CMK (cell line): ENCODE measurements around the gene SAMD5.

ENCODE experiments used
- DNase-seq: peaks from one replicate; pipeline ENCODE4 v3.0.0-alpha.2; 2010; ENCODE audit warnings: low read depth

SAMD5 gene

DNA sequence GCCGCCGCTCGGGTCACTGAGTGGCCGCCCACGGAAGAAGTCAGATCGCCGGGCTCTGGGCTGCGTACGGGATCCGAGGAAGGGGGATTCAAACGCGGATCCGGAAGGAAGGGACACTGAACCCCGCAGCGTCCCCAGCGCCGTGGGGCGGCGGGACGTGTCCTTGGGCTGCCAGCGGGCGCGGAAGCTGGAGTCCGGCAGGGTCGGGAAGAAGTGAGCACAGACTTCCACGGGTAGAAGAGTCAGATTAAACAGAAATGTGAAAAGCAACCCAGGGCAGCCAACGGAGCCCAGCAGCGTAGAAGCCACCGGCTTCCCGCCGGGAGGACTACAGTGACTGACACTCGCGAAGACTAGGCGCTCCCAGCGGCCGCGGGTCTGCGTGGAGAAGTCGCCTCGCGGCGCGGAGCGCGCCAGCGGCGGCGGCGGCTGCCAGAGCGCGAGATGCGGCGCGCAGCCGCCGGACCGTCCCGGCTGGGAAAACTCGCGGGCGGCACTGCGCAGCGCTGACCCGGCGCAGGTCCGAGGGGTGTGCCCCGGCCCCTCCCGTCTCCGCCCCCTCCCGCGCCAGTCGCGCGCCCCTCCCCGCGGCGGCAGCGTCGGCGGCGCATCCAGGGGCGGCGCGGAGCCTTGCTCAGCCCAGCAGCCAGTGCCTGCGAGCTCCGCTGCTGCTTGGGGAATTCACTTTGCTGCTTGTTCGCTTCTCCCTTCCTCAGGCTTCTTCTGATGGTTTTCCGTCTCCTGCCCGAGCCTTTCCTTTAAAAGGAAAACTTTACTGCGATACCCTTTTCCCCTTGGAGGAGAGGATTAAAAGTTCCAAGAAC lies at the start of gene SAMD5:
SAMD5 (plus strand) TSS at position 649 of the 824 bp plus-strand sequence. CDS start 239 bp downstream, outside the sequence.
- DNase-seq: no peak

DNA sequence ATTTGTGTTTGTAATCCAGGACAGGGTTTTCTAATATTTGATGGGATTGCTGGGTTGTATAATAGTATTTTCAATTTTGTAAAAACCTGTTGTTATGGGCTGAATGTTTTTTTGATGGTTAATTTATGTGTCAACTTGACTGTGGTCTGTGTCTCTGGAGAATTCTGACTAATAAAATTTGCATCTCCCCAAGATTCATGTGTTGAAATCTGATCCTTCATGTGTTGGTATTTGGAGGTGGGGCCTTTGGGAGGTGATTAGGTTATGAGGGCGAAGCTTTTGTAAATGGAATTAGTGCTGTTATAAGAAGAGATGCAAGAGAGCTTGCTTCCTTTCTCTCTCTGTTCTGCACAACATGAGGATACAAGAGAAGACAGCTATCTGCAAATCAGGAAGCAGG lies 48.7 kb upstream of the SAMD5 start:
- no peak for DNase-seq

DNA sequence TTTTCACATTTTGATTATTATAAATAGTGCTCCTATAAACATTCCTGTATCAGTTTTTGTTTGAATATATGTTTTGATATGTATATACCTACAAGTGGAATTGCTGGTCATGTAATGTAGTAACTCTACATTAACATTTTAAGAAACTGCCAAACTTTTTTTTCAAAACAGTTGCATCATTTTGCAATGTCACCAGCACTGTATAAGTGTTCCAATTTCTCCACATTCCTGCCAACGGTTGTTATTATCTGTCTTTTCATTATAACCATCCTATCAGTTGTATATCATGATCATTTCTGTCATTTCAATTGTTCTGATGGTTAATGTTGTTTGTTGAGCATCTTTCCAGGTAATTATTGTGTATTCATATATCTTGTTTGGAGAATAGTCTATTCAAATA lies 44.8 kb upstream of the SAMD5 start:
- DNase-seq: no peak

DNA sequence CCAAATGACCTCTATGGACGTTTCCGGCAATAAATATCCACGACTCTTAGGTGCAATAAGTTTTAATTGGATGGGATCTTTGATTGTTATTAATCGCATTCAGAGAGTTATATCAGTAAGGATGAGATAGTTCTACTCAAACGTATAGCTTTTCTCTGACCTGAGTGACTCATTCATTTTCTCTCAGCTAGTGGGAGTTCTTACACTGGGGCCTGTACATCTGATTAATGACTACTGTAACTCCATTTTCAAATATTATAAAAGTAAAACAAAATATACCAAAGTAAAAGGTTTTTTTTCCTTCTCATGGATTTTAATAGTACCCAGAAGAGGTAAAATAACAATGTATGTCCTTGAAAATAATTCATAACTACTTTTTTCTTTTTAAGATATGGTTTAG lies 41.1 kb upstream of the SAMD5 start:
- no peak for DNase-seq

DNA sequence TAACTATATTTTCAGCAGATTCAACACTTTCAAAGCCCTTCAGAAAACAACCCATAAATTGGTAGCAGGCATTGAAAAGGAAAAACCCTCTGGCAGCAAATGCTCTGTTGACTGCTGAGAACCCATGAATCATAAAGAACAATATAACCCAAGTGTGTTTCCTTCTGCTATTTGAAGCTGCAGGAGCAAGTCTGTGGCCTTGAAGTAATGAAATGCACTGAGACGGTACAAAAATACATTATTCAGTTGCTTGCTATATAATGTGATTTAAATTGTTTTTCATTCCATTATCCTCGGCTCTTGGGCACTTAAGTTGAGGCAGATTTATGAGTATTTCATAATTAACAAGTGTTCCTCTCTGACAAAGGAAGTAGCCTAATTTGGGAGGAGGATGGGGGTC lies 40.6 kb upstream of the SAMD5 start:
- no peak for DNase-seq

DNA sequence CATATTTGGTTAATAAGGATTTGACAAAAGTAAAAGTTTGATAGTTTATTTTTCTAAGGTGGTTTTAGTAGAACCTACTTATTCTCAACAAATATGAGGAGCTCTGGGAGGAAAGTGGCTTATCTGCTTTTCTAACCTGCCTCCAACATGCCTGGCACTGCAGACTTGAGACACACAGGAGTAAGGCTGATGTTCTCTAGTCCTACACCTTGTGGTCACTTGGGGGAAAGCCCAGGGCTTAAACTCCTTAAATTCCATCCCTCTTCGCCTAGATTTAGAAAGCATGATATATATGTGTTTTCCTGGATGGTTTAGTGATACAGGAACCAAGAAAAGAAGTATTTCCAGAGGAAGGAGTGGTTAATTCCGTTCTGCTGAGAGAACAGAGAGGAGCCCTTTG lies 39.9 kb upstream of the SAMD5 start:
- no peak for DNase-seq

DNA sequence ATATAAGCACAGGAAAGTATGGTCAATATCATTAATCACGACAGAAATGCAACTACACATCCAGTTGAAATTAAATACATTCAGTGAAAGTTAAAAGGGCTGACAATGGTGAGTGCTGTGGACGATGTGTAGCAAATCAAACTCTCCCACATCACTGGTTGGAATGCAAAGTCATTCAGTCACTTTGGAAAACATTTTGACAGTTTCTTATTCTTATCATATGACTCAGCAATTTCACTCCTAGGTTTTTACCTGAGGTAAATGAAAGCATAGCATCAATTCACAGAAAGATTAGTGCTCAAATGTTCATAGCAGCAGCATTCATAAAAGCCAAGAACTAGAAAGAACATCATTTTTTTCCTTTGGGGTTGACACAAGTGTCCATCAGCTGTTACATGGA lies 28.6 kb upstream of the SAMD5 start:
- no peak for DNase-seq

DNA sequence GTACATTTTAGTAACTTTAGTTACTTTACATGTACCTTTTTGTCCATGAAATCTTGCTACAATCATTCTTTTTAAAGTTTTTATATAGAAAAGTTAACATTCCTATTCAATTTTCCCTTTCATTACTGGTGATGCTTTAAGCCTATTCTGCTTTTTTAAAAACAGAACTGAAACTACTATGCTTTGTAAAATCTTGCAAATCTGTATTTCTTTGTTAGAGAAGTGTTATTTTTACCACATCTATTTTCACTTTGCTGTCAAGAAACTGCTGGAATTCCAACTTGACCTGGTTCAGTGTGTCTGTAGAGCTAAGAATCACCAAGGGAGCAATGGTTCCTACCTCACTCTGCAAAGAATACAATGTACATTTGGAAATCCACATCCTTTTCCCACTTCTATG lies 21.8 kb upstream of the SAMD5 start:
- DNase-seq: no peak

DNA sequence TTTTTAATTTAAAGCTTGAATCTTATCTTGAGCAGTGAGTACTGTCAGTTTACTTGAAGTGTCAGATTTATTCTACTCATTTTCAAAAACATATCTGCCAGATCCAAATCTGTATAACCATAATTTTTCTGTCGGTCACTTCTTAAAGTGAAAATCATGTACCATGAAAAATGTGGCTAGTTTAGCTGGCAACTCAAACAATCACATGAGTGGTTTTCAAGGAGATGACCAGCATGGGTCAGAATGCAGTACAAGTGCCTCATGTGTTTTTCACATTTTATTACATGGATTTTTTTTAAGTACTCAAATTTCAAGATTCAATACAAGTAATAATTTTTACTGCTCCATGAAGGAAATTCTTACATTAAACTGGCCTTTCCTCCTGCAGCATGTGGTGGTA lies 11.0 kb upstream of the SAMD5 start:
- no peak for DNase-seq

DNA sequence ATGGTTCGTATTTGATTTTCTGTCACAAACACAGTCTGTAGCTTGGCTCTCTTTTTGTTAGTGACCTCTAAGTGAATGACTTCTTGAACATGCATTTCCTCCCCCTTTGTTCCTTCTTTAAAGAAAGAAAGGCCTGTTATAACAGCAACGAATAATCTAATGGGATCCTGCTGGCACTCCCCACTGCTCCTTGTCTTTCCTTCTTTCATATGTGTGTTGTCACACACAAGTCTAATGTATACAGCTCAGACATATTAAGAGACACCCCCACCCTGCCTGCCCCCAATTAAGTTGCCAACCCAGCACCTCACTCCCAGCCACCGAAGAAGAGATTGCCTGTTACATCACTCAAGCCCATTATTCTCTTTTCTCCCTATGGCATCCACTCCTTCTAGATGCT lies 4.9 kb upstream of the SAMD5 start:
- DNase-seq: no peak

DNA sequence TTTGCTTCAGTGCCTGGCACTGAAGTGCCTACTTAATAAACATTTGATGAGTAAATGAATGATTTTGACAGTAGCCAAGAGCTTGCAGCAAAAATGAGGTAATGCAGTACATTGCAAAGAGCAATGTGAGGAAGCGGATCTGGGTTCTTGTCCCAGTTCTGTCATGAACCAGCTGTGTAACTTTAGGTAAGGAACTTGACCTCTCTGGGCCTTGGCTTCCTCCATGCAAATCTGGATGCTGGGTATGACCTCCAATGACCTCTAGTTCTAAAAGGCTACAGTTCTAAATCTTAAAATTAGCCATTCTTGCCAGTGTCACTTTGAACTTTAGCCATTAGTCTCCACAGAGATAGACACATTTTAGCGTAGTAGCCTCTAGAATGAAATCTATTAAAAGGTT lies 3.6 kb upstream of the SAMD5 start:
- no peak for DNase-seq

DNA sequence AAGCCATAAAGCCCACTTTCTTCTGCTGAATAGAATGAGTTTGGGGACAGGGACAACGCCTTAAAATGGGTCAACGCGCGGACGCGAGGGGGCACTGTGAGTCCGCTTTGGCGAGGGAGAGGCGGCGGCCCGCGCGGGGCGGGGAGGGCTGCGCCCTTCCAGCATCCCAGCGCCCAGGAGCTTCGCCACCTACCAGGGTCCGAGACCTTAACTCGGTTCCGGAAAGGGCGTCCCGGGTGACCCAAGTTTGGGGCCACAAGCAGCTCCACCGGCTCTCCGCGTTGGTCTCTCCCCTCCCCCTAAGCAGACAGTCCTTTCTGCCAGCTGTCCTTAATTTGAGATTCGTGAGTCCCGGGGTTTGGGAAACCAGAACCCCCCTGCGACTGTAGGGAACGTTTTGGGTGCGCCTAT lies 1.8 kb upstream of the SAMD5 start:
- DNase-seq: no peak

DNA sequence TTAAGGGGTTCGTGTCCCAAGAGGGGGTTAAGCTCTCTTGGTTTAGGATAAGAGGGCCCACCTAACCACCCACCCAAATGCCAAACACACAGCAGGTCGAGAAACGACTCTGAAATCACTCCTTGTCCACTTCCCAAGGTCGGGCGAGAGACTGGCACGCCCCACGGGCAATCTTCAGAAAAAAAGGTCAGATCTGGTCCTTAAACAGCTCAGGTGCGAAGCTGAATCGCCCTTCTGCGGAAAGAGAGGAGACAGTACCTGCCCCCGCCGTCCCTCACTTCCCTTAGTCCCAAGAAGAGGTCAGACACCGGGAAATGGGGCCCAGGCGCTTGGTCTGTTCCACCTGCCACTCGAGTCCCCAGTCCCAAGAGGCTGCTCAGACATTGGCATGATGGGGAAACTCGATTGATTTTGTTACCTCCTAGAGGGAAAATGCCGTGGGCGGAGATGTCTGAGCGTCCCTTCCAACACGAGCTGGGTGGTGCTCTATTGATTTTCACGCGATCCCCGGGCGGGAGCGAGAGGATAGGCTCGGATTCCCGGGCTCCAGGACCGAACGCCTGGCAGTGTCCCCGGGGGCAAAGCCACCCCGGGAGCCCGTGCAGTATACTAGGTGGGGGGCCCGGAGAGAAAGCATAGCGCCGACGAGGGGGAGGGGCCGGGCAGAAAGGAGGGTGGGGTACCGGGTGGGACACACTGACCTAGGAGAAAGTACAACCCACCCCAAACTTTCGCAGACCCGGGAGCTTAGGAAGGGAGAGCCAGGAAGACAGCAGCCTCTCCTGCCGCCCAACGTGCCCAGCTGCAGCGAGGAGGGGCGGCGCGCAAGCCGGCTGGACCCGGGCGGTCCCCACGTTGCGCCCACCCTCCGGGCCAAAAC lies 1.1 kb upstream of the SAMD5 start:
- DNase-seq: no peak

DNA sequence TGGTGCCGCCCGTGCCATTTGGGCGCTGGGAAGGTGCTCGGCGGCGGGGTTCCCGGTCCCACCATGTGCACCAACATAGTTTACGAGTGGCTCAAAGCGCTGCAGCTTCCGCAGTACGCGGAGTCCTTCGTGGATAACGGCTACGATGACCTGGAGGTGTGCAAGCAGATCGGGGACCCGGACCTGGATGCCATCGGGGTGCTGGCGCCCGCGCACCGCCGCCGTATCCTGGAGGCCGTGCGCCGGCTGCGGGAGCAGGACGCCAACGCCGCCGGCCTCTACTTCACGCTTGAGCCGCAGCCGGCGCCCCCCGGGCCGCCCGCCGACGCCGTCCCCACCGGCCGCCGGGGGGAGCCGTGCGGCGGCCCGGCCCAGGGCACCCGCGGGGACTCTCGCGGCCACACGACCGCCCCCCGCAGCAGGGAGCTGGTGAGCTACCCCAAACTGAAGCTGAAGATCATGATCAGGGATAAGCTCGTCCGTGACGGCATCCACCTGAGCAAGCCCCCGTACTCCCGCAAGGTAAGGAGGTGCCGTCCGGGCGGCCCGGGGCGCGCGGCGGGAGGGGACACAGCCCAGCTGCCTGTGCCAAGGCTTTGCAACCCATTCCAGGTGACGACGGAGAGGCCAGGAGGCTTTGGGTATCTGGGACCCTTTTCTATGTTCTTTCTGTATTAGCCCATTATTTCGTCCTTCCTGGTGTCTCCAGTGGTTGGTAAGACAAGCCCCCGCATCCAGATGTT lies 547 bp downstream of the SAMD5 start:
- DNase-seq: no peak

DNA sequence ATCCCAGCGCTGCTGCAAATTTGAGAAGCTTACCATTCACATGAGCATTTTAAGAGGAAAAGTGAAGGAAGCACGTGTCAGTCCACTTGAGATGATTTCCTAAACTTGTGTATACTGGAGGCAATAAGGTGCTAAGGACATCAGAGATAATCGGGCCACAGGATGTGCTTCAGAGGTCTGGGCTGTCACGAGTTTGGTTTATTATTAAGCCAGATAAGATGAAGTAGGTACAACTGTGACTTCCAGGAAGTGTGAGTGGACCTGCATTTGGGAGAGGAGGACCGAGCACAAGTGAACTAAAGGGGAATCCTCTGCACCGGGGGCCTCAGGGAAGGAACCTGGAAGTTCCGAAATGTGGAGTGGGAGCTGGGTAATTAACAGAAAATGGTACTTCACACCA lies 1.4 kb downstream of the SAMD5 start:
- no peak for DNase-seq

DNA sequence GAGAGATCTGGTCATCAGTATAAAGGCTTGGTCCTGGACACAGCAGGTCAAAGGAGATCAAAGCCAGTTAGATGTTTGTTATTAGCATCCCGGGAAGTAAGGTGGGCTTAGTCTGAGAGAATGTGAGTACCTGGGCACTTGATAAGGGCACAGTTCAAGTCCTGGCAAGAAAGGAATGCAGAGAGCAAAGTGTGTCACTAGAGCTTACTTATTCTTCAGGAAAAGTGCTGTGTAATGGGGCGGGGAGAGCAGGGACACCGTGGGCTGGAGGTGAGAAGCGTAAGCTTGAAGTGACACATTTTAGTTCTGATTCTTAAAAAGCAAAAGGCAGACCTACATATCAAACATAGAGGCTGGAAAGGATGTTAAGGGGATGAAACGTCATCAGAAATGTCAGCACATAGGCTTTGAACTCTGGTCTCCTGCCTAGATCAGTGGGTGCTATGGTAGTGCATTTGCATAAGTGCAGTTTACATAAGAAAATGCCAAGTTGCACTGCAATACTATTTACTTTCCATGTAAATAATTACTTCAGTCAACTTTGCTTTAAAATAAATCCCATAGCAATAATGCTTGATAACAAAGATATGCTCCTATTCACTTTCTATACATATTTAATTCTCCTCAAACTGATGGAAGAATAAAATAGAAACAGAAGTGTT lies 2.6 kb downstream of the SAMD5 start:
- DNase-seq: no peak

DNA sequence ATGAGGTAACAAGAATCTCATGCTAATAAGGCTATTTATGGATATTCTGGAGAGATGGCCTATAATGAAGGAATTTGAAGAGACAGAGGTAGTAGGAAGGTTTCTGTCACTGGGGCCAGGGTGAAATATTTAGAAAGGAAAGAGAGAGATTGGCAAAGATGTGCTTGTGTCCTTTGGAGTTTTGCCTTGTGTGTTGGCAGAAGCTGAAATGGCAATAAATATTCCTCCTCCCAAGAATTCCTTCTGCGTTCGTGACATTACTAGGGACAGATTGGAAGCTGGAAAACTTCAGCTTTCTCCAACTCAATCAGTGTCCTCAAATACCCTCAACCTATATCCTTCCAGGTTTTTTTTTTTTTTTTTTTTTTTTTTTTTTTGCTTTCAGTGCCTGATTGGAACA lies 6.3 kb downstream of the SAMD5 start:
- no peak for DNase-seq

DNA sequence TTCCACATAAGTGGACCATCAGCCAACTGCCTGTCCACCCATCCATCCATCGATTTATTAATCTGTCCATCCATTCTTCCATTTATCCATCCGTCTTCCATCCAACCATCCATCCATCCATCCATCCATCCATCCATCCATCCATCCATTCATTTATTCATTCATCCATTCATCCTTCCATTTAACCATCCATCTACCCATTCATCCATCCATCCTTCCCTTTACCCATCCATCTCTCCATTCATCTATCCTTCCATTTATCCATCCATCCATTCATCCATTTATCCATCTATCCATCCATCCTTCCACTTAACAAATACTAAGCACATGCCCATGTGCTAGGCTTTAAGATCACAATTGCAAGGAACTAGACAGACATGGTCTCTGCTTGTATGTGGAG lies 6.8 kb downstream of the SAMD5 start:
- DNase-seq: no peak

DNA sequence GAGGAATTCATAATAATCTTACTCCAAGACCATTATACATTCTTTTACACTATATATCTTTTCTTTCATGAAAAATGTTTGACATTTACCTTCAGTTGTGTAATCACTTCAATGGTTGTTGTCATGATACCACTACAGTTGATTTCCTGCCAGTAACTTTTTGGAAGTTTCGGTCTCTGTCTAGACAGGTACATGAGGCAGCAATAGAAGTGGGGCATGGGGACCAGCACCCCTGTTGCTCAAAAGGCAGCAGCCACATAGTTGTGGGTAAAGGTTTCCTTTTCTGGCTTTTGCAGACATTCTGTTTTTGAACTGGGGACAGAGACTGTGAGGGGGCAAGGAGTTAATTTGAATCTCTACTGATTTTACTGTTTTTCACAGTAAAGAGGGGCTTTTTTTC lies 14.1 kb downstream of the SAMD5 start:
- DNase-seq: no peak

DNA sequence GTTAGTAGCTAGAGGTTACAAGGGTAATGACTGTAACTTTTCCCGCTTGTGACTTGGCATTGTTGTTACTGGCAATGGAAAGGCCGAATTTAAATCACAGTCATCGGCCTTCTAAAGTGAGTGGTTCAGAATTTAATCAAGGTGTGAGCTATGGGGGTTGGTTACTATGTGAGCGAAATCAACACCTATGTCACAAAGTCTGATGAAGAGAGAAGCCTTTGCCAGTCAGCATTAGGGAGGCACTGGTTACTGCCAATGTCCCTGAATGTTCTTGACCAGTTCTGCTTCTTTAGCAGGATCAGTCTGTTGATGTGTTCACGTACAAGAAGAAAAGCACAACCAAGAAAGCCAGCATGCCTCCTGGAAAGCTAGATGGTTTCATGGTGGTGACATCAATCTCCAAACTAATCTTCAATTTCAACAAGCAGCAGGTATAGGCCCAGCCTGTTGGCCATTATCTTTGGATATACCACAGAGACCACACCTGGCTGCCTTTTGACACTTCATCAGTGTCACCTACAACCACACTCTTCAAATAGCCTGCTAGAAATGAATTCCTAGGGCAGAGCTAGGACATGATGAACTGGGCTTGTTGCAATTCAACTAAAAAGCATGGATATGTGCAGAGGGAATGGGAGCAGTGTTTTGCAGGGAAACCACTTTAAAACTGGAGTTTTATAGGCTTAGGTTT lies 17.2 kb downstream of the SAMD5 start:
- DNase-seq: no peak

DNA sequence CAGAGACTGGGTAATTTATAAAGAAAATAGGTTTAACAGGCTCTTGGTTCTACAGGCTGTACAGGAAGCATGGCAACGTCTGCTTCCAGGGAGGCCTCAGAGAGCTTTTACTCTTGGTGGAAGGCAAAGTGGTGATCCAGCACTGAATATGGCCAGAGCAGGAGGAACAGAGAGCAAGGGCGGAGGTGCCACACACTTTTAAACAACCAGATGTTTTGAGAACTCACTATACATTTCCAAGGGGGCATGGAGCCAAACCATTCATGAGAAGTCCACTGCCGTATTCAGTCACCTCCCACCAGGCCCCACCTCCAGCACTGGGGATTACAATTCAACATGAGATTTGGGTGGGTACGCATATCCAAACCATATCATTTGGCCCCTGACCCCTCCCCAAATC lies 18.7 kb downstream of the SAMD5 start:
- no peak for DNase-seq
